Measurements from ENCODE around the gene ATP1A1. TPM values are rescaled to one million over a fixed set of nuclear protein-coding genes. Genes with fewer than 3 reads are reported as not detected.

The ATP1A1 gene
- total RNA-seq, 4 donors from 2014 or later = 556 to 703 (median 561) TPM

- Histone ChIP-seq H3K4me3 (no peak overlapping the region), H3K4me1 (peaks cover 12% of the 10 kb centered on the region), H3K27me3 (no peaks in the 10 kb centered on the region), H3K36me3 (no peaks in the 10 kb centered on the region), H3K27ac (no peak overlapping the region), H3K9me3 (no peaks in the 10 kb centered on the region)
- TF ChIP-seq CTCF (IDR thresholded peaks at IDR 0.05) = no peak
- no peak for TF ChIP-seq POLR2A (IDR thresholded peaks at IDR 0.05)
- no peak for TF ChIP-seq EP300 (IDR thresholded peaks at IDR 0.05)
- TF ChIP-seq POLR2AphosphoS5 (IDR thresholded peaks at IDR 0.05) = no peak
- DNase-seq (ENCODE audit: low spot score in 2 of 2) = no peak
- WGBS = 91% methylated on average over 3 of the region's 3 CpGs
Measured at GRCh38 chr1:116367256-116367945, 5.6 kb upstream of the ATP1A1 start.

GRCh38 chr1:116368241-116368640 is 4.8 kb upstream of the ATP1A1 start:
- WGBS = 62% methylated on average over 2 of the region's 2 CpGs
- H3K36me3 ChIP-seq = no peaks in the 10 kb centered on the region
- H3K27me3 ChIP-seq = no peaks in the 10 kb centered on the region
- H3K9me3 ChIP-seq = no peaks in the 10 kb centered on the region
- TF ChIP-seq CTCF (IDR thresholded peaks at IDR 0.05) = no peak
- no peak for TF ChIP-seq EP300 (IDR thresholded peaks at IDR 0.05)
- TF ChIP-seq POLR2AphosphoS5 (IDR thresholded peaks at IDR 0.05) = no peak
- no peak for TF ChIP-seq POLR2A (IDR thresholded peaks at IDR 0.05)
- no peak overlapping the region for H3K4me3 ChIP-seq
- peaks cover 13% of the 10 kb centered on the region for H3K4me1 ChIP-seq
- no peak overlapping the region for H3K27ac ChIP-seq
- DNase-seq (ENCODE audit: low spot score in 2 of 2) = no peak

- no peak for DNase-seq (ENCODE audit: low spot score in 2 of 2)
- Histone ChIP-seq H3K4me3 (no peak overlapping the region), H3K9me3 (no peaks in the 10 kb centered on the region), H3K4me1 (peaks cover 24% of the 10 kb centered on the region), H3K27me3 (no peaks in the 10 kb centered on the region), H3K36me3 (no peaks in the 10 kb centered on the region), H3K27ac (no peak overlapping the region)
- WGBS = 38% methylated on average over 2 of the region's 2 CpGs
- TF ChIP-seq POLR2AphosphoS5 (IDR thresholded peaks at IDR 0.05) = no peak
- no peak for TF ChIP-seq EP300 (IDR thresholded peaks at IDR 0.05)
- no peak for TF ChIP-seq POLR2A (IDR thresholded peaks at IDR 0.05)
- no peak for TF ChIP-seq CTCF (IDR thresholded peaks at IDR 0.05)
Measured at GRCh38 chr1:116370181-116370580, 2.9 kb upstream of the ATP1A1 start.

GRCh38 chr1:116371752-116372151 is 1.3 kb upstream of the ATP1A1 start:
- no peaks in the 10 kb centered on the region for H3K27me3 ChIP-seq
- H3K9me3 ChIP-seq = no peaks in the 10 kb centered on the region
- peak overlapping the region; percentile 97 for H3K27ac ChIP-seq
- peak overlapping the region; percentile 90 for H3K4me3 ChIP-seq
- WGBS = 42% methylated on average over 1 of the region's 1 CpG
- TF ChIP-seq CTCF (IDR thresholded peaks at IDR 0.05) (no peak), POLR2A (IDR thresholded peaks at IDR 0.05) (no peak), EP300 (IDR thresholded peaks at IDR 0.05) (no peak), POLR2AphosphoS5 (IDR thresholded peaks at IDR 0.05) (no peak)
- peaks cover 39% of the 10 kb centered on the region for H3K4me1 ChIP-seq
- DNase-seq (ENCODE audit: low spot score in 2 of 2) = no peak
- no peaks in the 10 kb centered on the region for H3K36me3 ChIP-seq

GRCh38 chr1:116372191-116372590 is 853 bp upstream of the ATP1A1 start:
- Histone ChIP-seq H3K27me3 (no peaks in the 10 kb centered on the region), H3K4me3 (peak overlapping the region; percentile 90), H3K36me3 (no peaks in the 10 kb centered on the region), H3K9me3 (no peaks in the 10 kb centered on the region), H3K27ac (peak overlapping the region; percentile 97), H3K4me1 (peaks cover 44% of the 10 kb centered on the region)
- DNase-seq (ENCODE audit: low spot score in 2 of 2) = no peak
- no peak for TF ChIP-seq POLR2AphosphoS5 (IDR thresholded peaks at IDR 0.05)
- WGBS = 40% methylated on average over 11 of the region's 11 CpGs

Data from suprapubic skin (tissue), 4 donors.